A673 (cell line): Measurements from ENCODE around the gene TRAPPC6A.

Source experiments
- EZH2 ChIP-seq: fragments of 200-600 bp; sonication (generic); IDR thresholded peaks from 2 replicates; pipeline ENCODE4 v1.6.1; 2017; ENCODE audit warnings: borderline replicate concordance, low read depth, mild to moderate bottlenecking, mixed read lengths, antibody characterized with exemption, low read length; ENCODE audit not compliant: poor library complexity, severe bottlenecking
- TF ChIP-seq, protein P1 (sequence below): fragments of 300-800, 200-600 bp; sonication (generic); conservative IDR thresholded peaks from 2 replicates; pipeline ENCODE4 v1.5.1; 2017; ENCODE audit warnings: low read depth, mild to moderate bottlenecking, antibody characterized with exemption, low read length, moderate library complexity, mixed read lengths

- TF ChIP-seq, protein P1, sequence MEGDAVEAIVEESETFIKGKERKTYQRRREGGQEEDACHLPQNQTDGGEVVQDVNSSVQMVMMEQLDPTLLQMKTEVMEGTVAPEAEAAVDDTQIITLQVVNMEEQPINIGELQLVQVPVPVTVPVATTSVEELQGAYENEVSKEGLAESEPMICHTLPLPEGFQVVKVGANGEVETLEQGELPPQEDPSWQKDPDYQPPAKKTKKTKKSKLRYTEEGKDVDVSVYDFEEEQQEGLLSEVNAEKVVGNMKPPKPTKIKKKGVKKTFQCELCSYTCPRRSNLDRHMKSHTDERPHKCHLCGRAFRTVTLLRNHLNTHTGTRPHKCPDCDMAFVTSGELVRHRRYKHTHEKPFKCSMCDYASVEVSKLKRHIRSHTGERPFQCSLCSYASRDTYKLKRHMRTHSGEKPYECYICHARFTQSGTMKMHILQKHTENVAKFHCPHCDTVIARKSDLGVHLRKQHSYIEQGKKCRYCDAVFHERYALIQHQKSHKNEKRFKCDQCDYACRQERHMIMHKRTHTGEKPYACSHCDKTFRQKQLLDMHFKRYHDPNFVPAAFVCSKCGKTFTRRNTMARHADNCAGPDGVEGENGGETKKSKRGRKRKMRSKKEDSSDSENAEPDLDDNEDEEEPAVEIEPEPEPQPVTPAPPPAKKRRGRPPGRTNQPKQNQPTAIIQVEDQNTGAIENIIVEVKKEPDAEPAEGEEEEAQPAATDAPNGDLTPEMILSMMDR: no peak
- no peak for TF ChIP-seq EZH2
These were observed 49.2 kb downstream of the TRAPPC6A start for GRCh38 chr19:45128806-45129205.
